DND-41 (cell line): ENCODE data around the gene GARIN5A.
A peak's percentile ranks its signal among the peaks of the same experiment; 100 is the strongest.

Experiments
- ATAC-seq: fragments of 200-7000 bp; cut with Tn5 transposase; 3 replicates; pipeline ENCODE4 v1.9.1; 2021; ENCODE audit warnings: low read depth; ENCODE audit not compliant: insufficient read depth
- DNase-seq: peaks from one replicate; pipeline ENCODE4 v3.0.0-alpha.2; 2020
- H2AFZ ChIP-seq: 2 replicates; pipeline ENCODE4 v1.6.0; 2012; ENCODE audit warnings: low read depth, low read length
- H3K27ac ChIP-seq: 2 replicates; pipeline ENCODE4 v1.5.1; 2012; ENCODE audit warnings: low read length, inconsistent platforms
- H3K27me3 ChIP-seq: fragments of 200-600 bp; sonication (generic); 2 replicates; pipeline ENCODE4 v1.6.0; 2012; ENCODE audit warnings: low read length, mild to moderate bottlenecking, inconsistent platforms; ENCODE audit not compliant: insufficient read depth, poor library complexity
- H3K36me3 ChIP-seq: 2 replicates; pipeline ENCODE4 v1.5.1; 2012; ENCODE audit warnings: low read length, inconsistent platforms; ENCODE audit not compliant: insufficient read depth
- H3K4me1 ChIP-seq: 2 replicates; pipeline ENCODE4 v1.5.1; 2012; ENCODE audit warnings: mild to moderate bottlenecking, low read length; ENCODE audit not compliant: insufficient read depth
- H3K4me2 ChIP-seq: 2 replicates; pipeline ENCODE4 v1.6.0; 2012; ENCODE audit warnings: mild to moderate bottlenecking, moderate library complexity, low read length, inconsistent platforms; ENCODE audit not compliant: insufficient read depth
- H3K4me3 ChIP-seq, 2 experiments: fragments of 200-600 bp in 1 of 2; shearing (Covaris generic) in 1 of 2; 2 replicates each; pipeline ENCODE4 v1.5.1; 2012 to 2016; ENCODE audit warnings: inconsistent platforms in 2 of 2, low read length in 2 of 2, mild to moderate bottlenecking in 2 of 2, low read depth in 1 of 2, moderate library complexity in 1 of 2
- H3K79me2 ChIP-seq: 2 replicates; pipeline ENCODE4 v1.6.0; 2012; ENCODE audit warnings: low read length, inconsistent platforms; ENCODE audit not compliant: insufficient read depth
- H3K9ac ChIP-seq: 2 replicates; pipeline ENCODE4 v1.6.0; 2012; ENCODE audit warnings: low read depth, mild to moderate bottlenecking, inconsistent platforms, low read length, moderate library complexity
- H3K9me3 ChIP-seq: 2 replicates; pipeline ENCODE4 v1.5.1; 2012; ENCODE audit warnings: low read length, moderate library complexity, mild to moderate bottlenecking, inconsistent platforms; ENCODE audit not compliant: insufficient read depth, severe bottlenecking
- H4K20me1 ChIP-seq: 2 replicates; pipeline ENCODE4 v1.6.0; 2012; ENCODE audit warnings: low read length; ENCODE audit not compliant: insufficient read depth
- CTCF ChIP-seq: IDR thresholded peaks from 2 replicates; pipeline ENCODE4 v1.5.1; 2012; ENCODE audit warnings: borderline replicate concordance, low read length, moderate library complexity, mild to moderate bottlenecking; ENCODE audit not compliant: poor library complexity, severe bottlenecking; ENCODE audit errors: extremely low read depth
- EZH2 ChIP-seq: IDR thresholded peaks from 3 replicates; pipeline ENCODE4 v1.6.1; 2012; ENCODE audit warnings: borderline replicate concordance, low read depth, mild to moderate bottlenecking, moderate library complexity, low read length, inconsistent platforms; ENCODE audit not compliant: severe bottlenecking

The GARIN5A gene

GRCh38 chr19:50431343-50432220 lies 45.1 kb downstream of the GARIN5A start:
- Histone ChIP-seq H3K79me2 (no peaks in the 10 kb centered on the region), H2AFZ (peak overlapping the region; percentile 73), H3K4me2 (peak overlapping the region; percentile 88), H3K27me3 (no peaks in the 10 kb centered on the region), H3K36me3 (no peaks in the 10 kb centered on the region), H3K9me3 (no peaks in the 10 kb centered on the region), H3K27ac (peak overlapping the region; percentile 3; the same call in 1 of the 2 replicates), H3K4me1 (peaks cover 15% of the 10 kb centered on the region), H3K4me3 (peak overlapping the region; percentile 12 to 76; a peak in 3 of 4 replicates), H4K20me1 (no peaks in the 10 kb centered on the region), H3K9ac (peak overlapping the region; percentile 45)
- DNase-seq (peak; percentile 84), ATAC-seq (peak; percentile 99)
- TF ChIP-seq EZH2 = no peak
- no peak for TF ChIP-seq CTCF

DNA sequence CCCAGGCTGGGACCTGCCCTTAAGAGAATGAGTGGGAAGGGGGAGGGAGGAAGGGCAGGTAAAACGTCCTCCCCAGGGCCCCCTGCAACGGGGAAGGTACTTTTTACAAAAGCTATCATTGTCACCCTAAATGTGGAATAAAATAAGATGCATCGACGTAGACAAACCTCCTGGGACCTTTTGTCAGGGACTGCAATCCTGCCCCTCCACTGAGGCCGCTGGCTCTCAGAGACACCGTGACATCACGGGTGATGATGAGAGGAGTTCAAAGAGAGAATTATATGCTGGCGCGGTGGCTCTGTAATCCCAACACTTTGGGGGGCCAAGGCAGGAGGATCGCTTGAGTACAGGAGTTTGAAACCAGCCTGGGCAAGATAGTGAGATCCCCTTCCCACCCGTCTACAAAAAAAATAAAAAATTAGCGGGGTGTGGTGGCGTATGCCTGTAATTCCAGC lies 45.7 kb downstream of the GARIN5A start:
- H3K4me3 ChIP-seq = peak overlapping the region in 1 of 2 experiments; percentile 76; a peak in 1 of 4 replicates
- H2AFZ ChIP-seq = peak overlapping the region; percentile 73; the same call in 1 of the 2 replicates
- DNase-seq = no peak
- no peaks in the 10 kb centered on the region for H3K27me3 ChIP-seq
- TF ChIP-seq EZH2 (no peak), CTCF (no peak)
- no peaks in the 10 kb centered on the region for H3K9me3 ChIP-seq
- no peaks in the 10 kb centered on the region for H4K20me1 ChIP-seq
- H3K4me1 ChIP-seq = peaks cover 15% of the 10 kb centered on the region
- no peaks in the 10 kb centered on the region for H3K36me3 ChIP-seq
- H3K27ac ChIP-seq = no peak overlapping the region
- peak overlapping the region; percentile 45 for H3K9ac ChIP-seq
- H3K4me2 ChIP-seq = peak overlapping the region; percentile 88
- no peaks in the 10 kb centered on the region for H3K79me2 ChIP-seq
- no peak for ATAC-seq

- no peak overlapping the region for H3K4me2 ChIP-seq
- no peaks in the 10 kb centered on the region for H4K20me1 ChIP-seq
- no peaks in the 10 kb centered on the region for H3K79me2 ChIP-seq
- no peaks in the 10 kb centered on the region for H3K27me3 ChIP-seq
- H3K27ac ChIP-seq = no peak overlapping the region
- no peaks in the 10 kb centered on the region for H3K9me3 ChIP-seq
- DNase-seq (no peak), ATAC-seq (no peak)
- H3K4me1 ChIP-seq = peaks cover 15% of the 10 kb centered on the region
- H3K9ac ChIP-seq = no peak overlapping the region
- TF ChIP-seq CTCF = no peak
- no peak for TF ChIP-seq EZH2
- no peak overlapping the region for H2AFZ ChIP-seq
- H3K36me3 ChIP-seq = no peaks in the 10 kb centered on the region
- no peak overlapping the region for H3K4me3 ChIP-seq
These were observed 47.7 kb downstream of the GARIN5A start for GRCh38 chr19:50428772-50429463.
